IgD-negative memory B cell (primary cell): ENCODE results near the gene MRPL52. TPM values are rescaled to one million over a fixed set of nuclear protein-coding genes. Genes with fewer than 3 reads are reported as not detected.
A peak's percentile ranks its signal among the peaks of the same experiment; 100 is the strongest.

Experiments used
- H3K27ac Mint-ChIP-seq, 3 donors: one replicate each; pipeline ENCODE4 v1.8.0; 2020 to 2022; ENCODE audit warnings: mild to moderate bottlenecking in 3 of 3, mixed read lengths in 3 of 3, moderate library complexity in 1 of 3
- H3K27me3 Mint-ChIP-seq: one replicate; pipeline ENCODE4 v1.8.0; 2021; ENCODE audit warnings: mixed read lengths
- H3K36me3 Mint-ChIP-seq: one replicate; pipeline ENCODE4 v1.8.0; 2020; ENCODE audit warnings: mild to moderate bottlenecking, mixed read lengths
- H3K4me1 Mint-ChIP-seq, 3 donors: one replicate each; pipeline ENCODE4 v1.8.0; 2020 to 2022; ENCODE audit warnings: mixed read lengths in 3 of 3, mild to moderate bottlenecking in 1 of 3
- H3K4me3 Mint-ChIP-seq, 4 donors: one replicate each; pipeline ENCODE4 v1.8.0; 2020 to 2022; ENCODE audit warnings: mild to moderate bottlenecking in 4 of 4, mixed read lengths in 4 of 4, moderate library complexity in 3 of 4
- H3K9me3 Mint-ChIP-seq, 3 donors: one replicate each; pipeline ENCODE4 v1.8.0; 2020 to 2021; ENCODE audit warnings: mixed read lengths in 3 of 3, mild to moderate bottlenecking in 1 of 3
- polyA plus RNA-seq: library from polyadenylated mRNA; unstranded; fragments of 300-500 nt; fragmentation: Illumina TruSeq; gene quantifications from one replicate; pipeline ENCODE4 v1.2.3, GENCODE V29; 2021

Gene MRPL52
- polyA plus RNA-seq, 1 donor from 2014 or later = 200 TPM

DNA sequence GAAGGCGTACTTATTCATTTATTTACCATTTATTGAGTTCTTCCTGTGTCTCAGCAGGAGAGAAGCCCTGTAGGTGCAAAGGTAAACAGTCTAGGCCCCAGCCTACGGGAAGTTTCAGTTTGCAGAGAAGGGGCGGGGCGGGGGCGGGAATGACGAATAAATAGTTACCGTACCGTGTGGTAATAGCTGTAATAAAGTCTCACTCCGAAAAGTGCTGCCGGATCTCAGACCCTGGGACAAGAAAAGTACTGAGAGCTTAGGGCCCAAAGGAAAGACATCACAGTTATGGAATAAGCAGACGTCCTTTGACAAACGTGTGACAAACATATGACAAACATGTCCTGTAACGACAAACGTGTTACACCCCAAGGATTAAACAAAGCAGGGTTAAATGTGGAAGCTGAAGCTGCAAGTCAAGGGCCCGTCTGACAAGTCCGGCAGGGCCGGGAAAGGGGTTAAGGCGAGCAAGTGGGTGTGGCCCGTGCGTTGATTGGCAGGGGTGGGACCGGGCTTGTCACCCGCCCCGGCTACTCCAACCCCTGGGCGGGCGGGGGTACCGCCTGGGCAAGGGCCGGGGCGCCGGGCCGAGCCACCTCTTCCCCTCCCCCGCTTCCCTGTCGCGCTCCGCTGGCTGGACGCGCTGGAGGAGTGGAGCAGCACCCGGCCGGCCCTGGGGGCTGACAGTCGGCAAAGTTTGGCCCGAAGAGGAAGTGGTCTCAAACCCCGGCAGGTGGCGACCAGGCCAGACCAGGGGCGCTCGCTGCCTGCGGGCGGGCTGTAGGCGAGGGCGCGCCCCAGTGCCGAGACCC, 41.7 kb downstream of the MRPL52 start, which contains the start of gene LRP10:
Gene LRP10, plus strand, starts transcription at position 517 of the 809 bp plus-strand sequence. CDS start 564 bp downstream, outside the sequence.
- Mint-ChIP-seq H3K4me1 (peaks cover 12 to 23% (median 17%) of the 10 kb centered on the region in 3 donors), H3K9me3 (no peaks in the 10 kb centered on the region), H3K27ac (peak within 1 kb of the TSS; percentile 94 to 97 (median 94)), H3K4me3 (peak within 1 kb of the TSS; percentile 85 to 98 (median 96)), H3K36me3 (peaks cover 9% of the 10 kb centered on the region), H3K27me3 (no peaks in the 10 kb centered on the region)

GRCh38 chr14:22872033-22872832, 42.5 kb downstream of the MRPL52 start:
- peak overlapping the region; percentile 85 to 98 (median 96) for H3K4me3 Mint-ChIP-seq
- H3K9me3 Mint-ChIP-seq = no peaks in the 10 kb centered on the region
- H3K36me3 Mint-ChIP-seq = peaks cover 9% of the 10 kb centered on the region
- H3K27me3 Mint-ChIP-seq = no peaks in the 10 kb centered on the region
- H3K4me1 Mint-ChIP-seq = peaks cover 12 to 23% (median 17%) of the 10 kb centered on the region in 3 donors
- peak overlapping the region; percentile 88 to 97 (median 94) for H3K27ac Mint-ChIP-seq

DNA sequence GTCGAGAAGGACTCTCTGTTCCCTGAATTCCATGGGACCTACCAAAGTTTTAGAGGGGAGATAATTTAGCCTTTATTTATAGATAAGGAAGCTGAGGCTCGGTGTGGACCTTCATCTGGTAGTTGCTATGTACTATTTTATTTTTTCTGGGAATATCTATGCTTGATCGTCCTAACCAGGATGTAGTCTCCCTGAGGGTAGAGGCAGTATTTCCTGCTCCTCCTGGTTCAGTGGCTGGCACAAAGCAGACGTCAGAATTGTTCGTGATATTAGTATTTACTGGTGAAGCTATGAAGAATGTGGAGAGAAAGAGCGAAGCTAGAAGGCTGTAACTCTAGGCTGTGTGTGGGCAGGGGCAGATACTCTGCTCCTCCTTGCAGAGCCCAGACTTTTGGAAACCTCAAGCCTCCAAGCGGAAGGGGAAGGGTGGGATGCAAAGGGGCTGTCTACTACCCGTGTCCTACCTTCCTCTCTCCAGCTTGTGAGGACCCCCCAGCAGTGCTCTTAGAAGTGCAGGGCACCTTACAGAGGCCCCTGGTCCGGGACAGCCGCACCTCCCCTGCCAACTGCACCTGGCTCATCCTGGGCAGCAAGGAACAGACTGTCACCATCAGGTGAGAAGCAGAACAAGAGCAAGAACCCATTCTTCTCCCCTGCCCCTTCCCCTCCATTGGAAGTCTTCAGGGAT, 43.3 kb downstream of the MRPL52 start:
- Mint-ChIP-seq H3K4me1 (peaks cover 12 to 23% (median 17%) of the 10 kb centered on the region in 3 donors), H3K4me3 (peak overlapping the region; percentile 85 to 97 (median 95))

DNA sequence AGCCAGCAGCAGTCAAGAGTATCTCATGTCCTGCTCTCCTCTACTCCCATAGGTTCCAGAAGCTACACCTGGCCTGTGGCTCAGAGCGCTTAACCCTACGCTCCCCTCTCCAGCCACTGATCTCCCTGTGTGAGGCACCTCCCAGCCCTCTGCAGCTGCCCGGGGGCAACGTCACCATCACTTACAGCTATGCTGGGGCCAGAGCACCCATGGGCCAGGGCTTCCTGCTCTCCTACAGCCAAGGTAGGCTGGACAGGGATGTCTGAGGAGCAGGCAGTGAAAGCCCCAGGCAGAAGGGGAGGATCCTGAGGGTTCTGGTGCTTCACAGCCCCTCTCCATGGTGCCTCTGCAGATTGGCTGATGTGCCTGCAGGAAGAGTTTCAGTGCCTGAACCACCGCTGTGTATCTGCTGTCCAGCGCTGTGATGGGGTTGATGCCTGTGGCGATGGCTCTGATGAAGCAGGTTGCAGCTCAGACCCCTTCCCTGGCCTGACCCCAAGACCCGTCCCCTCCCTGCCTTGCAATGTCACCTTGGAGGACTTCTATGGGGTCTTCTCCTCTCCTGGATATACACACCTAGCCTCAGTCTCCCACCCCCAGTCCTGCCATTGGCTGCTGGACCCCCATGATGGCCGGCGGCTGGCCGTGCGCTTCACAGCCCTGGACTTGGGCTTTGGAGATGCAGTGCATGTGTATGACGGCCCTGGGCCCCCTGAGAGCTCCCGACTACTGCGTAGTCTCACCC, 45.5 kb downstream of the MRPL52 start:
- peak overlapping the region in 1 of 3 donors; percentile 18 for H3K27ac Mint-ChIP-seq
- no peaks in the 10 kb centered on the region for H3K27me3 Mint-ChIP-seq
- peaks cover 12 to 22% (median 17%) of the 10 kb centered on the region in 3 donors for H3K4me1 Mint-ChIP-seq
- no peaks in the 10 kb centered on the region for H3K9me3 Mint-ChIP-seq
- H3K36me3 Mint-ChIP-seq = peaks cover 13% of the 10 kb centered on the region
- peak overlapping the region in 3 of 4 donors; percentile 52 to 66 (median 54) for H3K4me3 Mint-ChIP-seq

More for the DNA sequence above, 43.3 kb downstream of the MRPL52 start:
- Mint-ChIP-seq H3K36me3 (peaks cover 9% of the 10 kb centered on the region), H3K9me3 (no peaks in the 10 kb centered on the region), H3K27me3 (no peaks in the 10 kb centered on the region), H3K27ac (peak overlapping the region; percentile 80 to 94 (median 88))

- peak overlapping the region in 1 of 4 donors; percentile 66 for H3K4me3 Mint-ChIP-seq
- H3K9me3 Mint-ChIP-seq = no peaks in the 10 kb centered on the region
- H3K27ac Mint-ChIP-seq = peak overlapping the region in 1 of 3 donors; percentile 64
- H3K27me3 Mint-ChIP-seq = no peaks in the 10 kb centered on the region
- H3K4me1 Mint-ChIP-seq = peaks cover 8 to 17% (median 13%) of the 10 kb centered on the region in 3 donors
- peaks cover 13% of the 10 kb centered on the region for H3K36me3 Mint-ChIP-seq
These were observed 46.1 kb downstream of the MRPL52 start for GRCh38 chr14:22875748-22876319.

DNA sequence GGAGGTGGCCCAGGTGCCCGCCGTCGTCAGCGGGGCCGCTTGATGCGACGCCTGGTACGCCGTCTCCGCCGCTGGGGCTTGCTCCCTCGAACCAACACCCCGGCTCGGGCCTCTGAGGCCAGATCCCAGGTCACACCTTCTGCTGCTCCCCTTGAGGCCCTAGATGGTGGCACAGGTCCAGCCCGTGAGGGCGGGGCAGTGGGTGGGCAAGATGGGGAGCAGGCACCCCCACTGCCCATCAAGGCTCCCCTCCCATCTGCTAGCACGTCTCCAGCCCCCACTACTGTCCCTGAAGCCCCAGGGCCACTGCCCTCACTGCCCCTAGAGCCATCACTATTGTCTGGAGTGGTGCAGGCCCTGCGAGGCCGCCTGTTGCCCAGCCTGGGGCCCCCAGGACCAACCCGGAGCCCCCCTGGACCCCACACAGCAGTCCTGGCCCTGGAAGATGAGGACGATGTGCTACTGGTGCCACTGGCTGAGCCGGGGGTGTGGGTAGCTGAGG, 47.4 kb downstream of the MRPL52 start:
- Mint-ChIP-seq H3K27me3 (no peaks in the 10 kb centered on the region), H3K4me1 (peaks cover 6 to 17% (median 13%) of the 10 kb centered on the region in 3 donors), H3K4me3 (no peak overlapping the region), H3K9me3 (no peaks in the 10 kb centered on the region), H3K27ac (no peak overlapping the region), H3K36me3 (peaks cover 13% of the 10 kb centered on the region)

- Mint-ChIP-seq H3K4me1 (peaks cover 0 to 17% (median 9%) of the 10 kb centered on the region in 3 donors), H3K27me3 (no peaks in the 10 kb centered on the region), H3K4me3 (peak overlapping the region in 1 of 4 donors; percentile 61), H3K9me3 (no peaks in the 10 kb centered on the region), H3K36me3 (peaks cover 12% of the 10 kb centered on the region), H3K27ac (peak overlapping the region; percentile 39 to 65 (median 60))
These were observed 48.9 kb downstream of the MRPL52 start for GRCh38 chr14:22878271-22879246.

DNA sequence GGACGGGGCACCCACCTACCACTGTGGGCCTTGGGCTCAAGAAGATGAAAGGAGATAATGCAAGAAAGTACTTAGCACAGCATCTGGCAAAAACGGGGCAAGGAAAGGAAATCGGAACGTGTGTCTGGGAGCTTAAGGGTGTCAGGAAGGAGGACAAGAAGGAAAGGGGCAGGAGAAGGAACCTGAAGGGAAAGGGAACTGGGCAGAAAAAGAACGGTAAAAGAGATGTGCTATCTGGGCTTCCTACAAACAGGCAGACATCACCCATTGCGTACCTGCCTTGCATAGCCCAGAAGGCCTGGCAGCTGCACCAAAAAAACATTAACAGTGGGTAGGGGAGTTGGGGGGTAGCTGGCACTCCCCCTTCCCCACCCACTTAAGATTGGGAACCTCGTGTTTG, 52.4 kb downstream of the MRPL52 start:
- peaks cover 4% of the 10 kb centered on the region for H3K36me3 Mint-ChIP-seq
- no peaks in the 10 kb centered on the region for H3K27me3 Mint-ChIP-seq
- H3K9me3 Mint-ChIP-seq = no peaks in the 10 kb centered on the region
- H3K27ac Mint-ChIP-seq = peak overlapping the region in 2 of 3 donors; percentile 59 to 79
- H3K4me3 Mint-ChIP-seq = peak overlapping the region in 1 of 4 donors; percentile 80
- H3K4me1 Mint-ChIP-seq = peaks cover 2 to 33% (median 19%) of the 10 kb centered on the region in 3 donors

DNA sequence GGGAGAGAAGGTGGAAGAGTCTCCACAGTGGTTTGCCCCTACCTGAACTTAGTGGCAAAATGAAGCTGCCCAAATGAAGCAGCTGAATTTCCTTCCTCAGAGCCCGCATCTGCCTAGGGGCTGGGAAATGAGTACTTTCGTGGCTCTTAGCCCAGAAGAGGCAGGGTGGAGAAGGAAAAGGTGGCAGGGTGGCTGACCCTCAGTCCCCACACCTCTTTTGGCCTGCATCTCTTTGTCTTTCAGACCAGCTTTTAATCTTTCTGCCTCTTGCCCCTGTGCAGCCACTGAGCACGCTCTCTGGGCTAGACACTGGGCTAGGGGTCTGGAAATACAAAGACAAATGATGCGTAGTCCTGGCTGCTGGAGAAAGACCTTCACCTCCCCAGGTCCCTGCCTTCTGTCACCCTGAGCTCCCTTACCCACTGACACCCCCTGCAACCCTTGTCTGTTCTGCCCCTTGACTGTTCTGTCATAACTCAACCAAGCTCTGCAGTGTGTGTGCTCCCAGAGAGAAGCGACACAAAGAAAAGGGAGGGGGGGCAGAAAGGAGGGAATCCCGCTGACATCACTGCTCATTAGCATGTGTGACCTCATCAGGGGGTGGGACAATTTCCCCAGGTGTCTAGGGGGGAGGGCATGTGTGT, 53.0 kb downstream of the MRPL52 start:
- no peaks in the 10 kb centered on the region for H3K27me3 Mint-ChIP-seq
- peaks cover 4% of the 10 kb centered on the region for H3K36me3 Mint-ChIP-seq
- H3K4me1 Mint-ChIP-seq = peaks cover 8 to 35% (median 22%) of the 10 kb centered on the region in 3 donors
- peak overlapping the region in 2 of 3 donors; percentile 79 to 81 for H3K27ac Mint-ChIP-seq
- H3K9me3 Mint-ChIP-seq = no peaks in the 10 kb centered on the region
- peak overlapping the region in 2 of 4 donors; percentile 27 to 41 for H3K4me3 Mint-ChIP-seq

DNA sequence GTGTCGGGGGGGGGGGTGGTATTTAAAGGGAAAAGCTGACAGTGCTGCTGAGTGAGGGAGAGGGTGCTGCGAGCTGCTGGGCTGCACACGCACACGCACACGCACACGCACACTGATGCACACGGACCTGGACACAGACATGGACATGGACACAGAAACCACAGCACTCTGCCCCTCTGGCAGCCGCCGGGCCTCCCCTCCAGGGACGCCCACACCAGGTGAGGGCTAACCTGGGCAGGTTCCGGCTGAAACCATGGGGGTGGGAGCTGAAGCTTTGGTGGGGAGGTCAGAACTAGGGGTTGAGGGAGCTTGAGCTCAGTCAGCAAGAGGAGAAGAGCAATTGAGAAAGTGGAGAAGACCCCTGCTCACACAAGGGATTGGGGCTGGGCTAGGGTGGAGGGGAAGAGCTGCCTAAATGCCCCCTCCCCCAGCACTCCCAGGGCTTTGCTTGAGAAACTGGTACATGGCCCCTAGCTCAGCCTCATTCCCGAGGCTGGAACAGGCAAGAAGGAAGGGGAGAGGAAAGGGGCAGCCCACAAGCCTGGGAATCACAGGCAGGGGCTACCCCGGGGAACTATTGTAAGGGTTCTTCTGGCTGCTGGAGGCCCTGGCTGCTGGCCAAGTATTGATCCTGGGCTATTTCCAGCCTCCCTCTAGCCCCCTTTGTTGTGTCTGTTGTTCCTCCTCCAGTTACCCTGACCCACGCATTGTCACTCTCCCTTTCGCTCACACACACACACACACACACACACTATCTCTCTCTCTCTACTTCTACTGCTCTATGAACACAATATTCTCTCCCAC, 53.7 kb downstream of the MRPL52 start, which contains the start of gene REM2:
Gene REM2, plus strand, starts transcription at position 50 of the 804 bp plus-strand sequence. Its CDS starts 66 bp downstream, at position 116.
- Mint-ChIP-seq H3K4me1 (peaks cover 15 to 42% (median 26%) of the 10 kb centered on the region in 3 donors), H3K27me3 (no peaks in the 10 kb centered on the region), H3K9me3 (no peaks in the 10 kb centered on the region), H3K4me3 (peak within 1 kb of the TSS in 3 of 4 donors; percentile 41 to 94 (median 79)), H3K36me3 (no peaks in the 10 kb centered on the region), H3K27ac (peak within 1 kb of the TSS; percentile 83 to 97 (median 96))

DNA sequence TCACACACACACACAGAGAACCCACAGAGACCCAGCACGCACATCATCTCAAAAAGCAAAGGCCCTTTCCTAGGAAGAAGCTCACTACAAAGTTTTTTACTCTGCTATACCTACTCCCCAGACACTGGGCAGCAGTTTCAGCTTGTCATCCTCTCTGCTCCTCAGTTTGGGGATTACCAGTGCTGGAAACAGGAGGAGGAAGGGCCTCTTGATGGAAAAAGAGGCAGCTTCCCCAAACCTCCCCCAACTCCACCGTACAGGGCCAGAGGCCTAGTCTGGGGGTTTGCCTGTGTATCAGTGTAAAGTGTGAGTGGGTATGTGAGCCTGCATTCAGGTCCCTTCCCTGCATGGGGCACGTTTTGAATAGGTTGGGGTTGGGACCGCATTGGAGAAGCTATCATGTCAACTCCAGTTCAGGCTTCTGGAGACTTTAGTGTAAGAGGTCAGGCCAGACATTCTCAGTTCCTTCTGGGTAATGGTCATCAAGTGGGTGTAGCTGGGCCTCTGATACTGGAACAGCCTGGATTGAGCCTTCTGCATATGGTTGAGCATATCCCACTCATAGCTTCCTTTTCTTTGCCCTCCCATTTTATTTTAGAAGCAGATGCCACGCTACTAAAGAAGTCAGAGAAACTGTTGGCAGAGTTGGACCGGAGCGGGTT, 54.5 kb downstream of the MRPL52 start:
- Mint-ChIP-seq H3K4me3 (peak overlapping the region in 3 of 4 donors; percentile 16 to 94 (median 79)), H3K27me3 (no peaks in the 10 kb centered on the region), H3K27ac (peak overlapping the region; percentile 59 to 97 (median 96)), H3K36me3 (no peaks in the 10 kb centered on the region), H3K9me3 (no peaks in the 10 kb centered on the region), H3K4me1 (peaks cover 19 to 44% (median 29%) of the 10 kb centered on the region in 3 donors)
